K562 (cell line): ENCODE data around the gene ATXN7.

Experiments
- CAMTA2 ChIP-seq: fragments of 250-450 bp; sonication (Bioruptor Pico); conservative IDR thresholded peaks from 2 replicates; pipeline ENCODE4 v1.5.1; 2022
- CHD2 ChIP-seq: IDR thresholded peaks from 2 replicates; pipeline ENCODE4 v1.6.1; 2011; ENCODE audit warnings: low read depth, low read length
- PCBP2 ChIP-seq: fragments of 200-400 bp; formaldehyde crosslinking; IDR thresholded peaks from 2 replicates; pipeline ENCODE4 v1.6.1; 2018; ENCODE audit warnings: low read length, low read depth, mild to moderate bottlenecking, moderate library complexity; ENCODE audit not compliant: poor library complexity, severe bottlenecking

DNA sequence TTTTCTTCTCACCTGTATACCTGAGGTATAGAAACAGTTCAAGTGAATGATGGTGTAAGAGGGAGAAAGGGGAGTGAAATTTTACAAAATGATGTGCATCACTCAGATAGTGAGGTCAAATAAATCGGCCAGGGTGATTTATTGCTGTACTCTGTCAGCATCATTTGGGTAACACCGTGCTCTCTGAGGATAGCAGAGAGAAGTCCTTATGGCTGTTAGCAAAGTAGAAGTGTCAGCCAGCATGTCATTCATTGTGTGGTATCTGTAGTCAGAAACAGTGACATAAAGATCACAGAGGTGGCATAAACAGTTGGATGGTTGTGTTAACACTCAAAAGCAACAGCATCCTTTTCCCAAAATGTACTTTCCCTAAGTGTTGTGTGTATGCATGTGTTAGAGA is 106.2 kb downstream of the ATXN7 start:
- TF ChIP-seq CHD2 (no peak), PCBP2 (no peak), CAMTA2 (no peak)
